HepG2 (cell line): ENCODE measurements around the gene TMC2. TPM values are rescaled to one million over a fixed set of nuclear protein-coding genes. Genes with fewer than 3 reads are reported as not detected.

ENCODE experiments used
- CHD2 ChIP-seq: IDR thresholded peaks from 2 replicates; pipeline ENCODE4 v1.6.1; 2011; ENCODE audit warnings: low read depth, low read length, improper control_type of control experiment
- ERF ChIP-seq: IDR thresholded peaks from 2 replicates; pipeline ENCODE4 v1.6.1; 2018; ENCODE audit warnings: missing biosample characterization, missing genetic modification reagents
- FLYWCH1 ChIP-seq: sonication (generic); formaldehyde crosslinking; IDR thresholded peaks from 2 replicates; pipeline ENCODE4 v1.8.1; 2023; ENCODE audit warnings: mild to moderate bottlenecking, missing genetic modification reagents
- FOXK1 ChIP-seq: sonication (generic); formaldehyde crosslinking; IDR thresholded peaks from 2 replicates; pipeline ENCODE4 v1.4.0; 2020; ENCODE audit warnings: low read depth, missing genetic modification reagents, borderline replicate concordance
- GABPB1 ChIP-seq: IDR thresholded peaks from 2 replicates; pipeline ENCODE4 v1.6.1; 2016; ENCODE audit warnings: mild to moderate bottlenecking, missing genetic modification reagents, moderate library complexity, missing compliant biosample characterization
- ISX ChIP-seq: sonication (generic); formaldehyde crosslinking; conservative IDR thresholded peaks from 2 replicates; pipeline ENCODE4 v1.5.0; 2020; ENCODE audit warnings: missing genetic modification reagents
- JARID2 ChIP-seq: sonication (generic); formaldehyde crosslinking; IDR thresholded peaks from 2 replicates; pipeline ENCODE4 v1.8.1; 2023; ENCODE audit warnings: missing genetic modification reagents, inconsistent platforms; ENCODE audit not compliant: insufficient replicate concordance
- MAZ ChIP-seq, 2 experiments: sonication (generic) in 1 of 2; formaldehyde crosslinking in 1 of 2; IDR thresholded peaks; 2 replicates each; pipeline versions ENCODE4 v1.5.0 to v1.6.1; 2012 to 2020; ENCODE audit warnings: low read depth in 2 of 2, mild to moderate bottlenecking in 2 of 2, borderline replicate concordance in 1 of 2, improper control_type of control experiment in 1 of 2, low read length in 1 of 2, missing genetic modification reagents in 1 of 2, moderate library complexity in 1 of 2
- NFRKB ChIP-seq: fragments of 450-650 bp; IDR thresholded peaks from 2 replicates; pipeline ENCODE4 v1.6.1; 2017
- NR2F2 ChIP-seq: IDR thresholded peaks from 2 replicates; pipeline ENCODE4 v1.6.1; 2012; ENCODE audit warnings: low read depth, inconsistent platforms, borderline replicate concordance
- REL ChIP-seq: sonication (generic); formaldehyde crosslinking; conservative IDR thresholded peaks from 2 replicates; pipeline ENCODE4 v1.8.0; 2022; ENCODE audit warnings: mild to moderate bottlenecking, missing genetic modification reagents, moderate library complexity
- ZBTB7A ChIP-seq: sonication (generic); formaldehyde crosslinking; IDR thresholded peaks from 2 replicates; pipeline ENCODE4 v1.8.0; 2022; ENCODE audit warnings: mild to moderate bottlenecking, missing genetic modification reagents
- ZEB1 ChIP-seq: IDR thresholded peaks from 2 replicates; pipeline ENCODE4 v1.6.1; 2012; ENCODE audit warnings: mild to moderate bottlenecking, low read depth, inconsistent platforms; ENCODE audit not compliant: insufficient replicate concordance
- ZNF468 ChIP-seq: sonication (generic); formaldehyde crosslinking; IDR thresholded peaks from 2 replicates; pipeline ENCODE4 v1.8.0; 2022; ENCODE audit warnings: mild to moderate bottlenecking, moderate library complexity, missing genetic modification reagents
- ZNF510 ChIP-seq: sonication (generic); formaldehyde crosslinking; IDR thresholded peaks from 2 replicates; pipeline ENCODE4 v1.4.0; 2020; ENCODE audit warnings: low read depth, mild to moderate bottlenecking, missing genetic modification reagents
- ZNF737 ChIP-seq: sonication (generic); formaldehyde crosslinking; IDR thresholded peaks from 2 replicates; pipeline ENCODE4 v1.5.0; 2020; ENCODE audit warnings: missing genetic modification reagents, mild to moderate bottlenecking, borderline replicate concordance
- polyA plus RNA-seq, 8 experiments: library from polyadenylated mRNA; depleted of rRNA in 3 of 8; stranded (reverse) in 7 of 8; unstranded in 1 of 8; fragments of >200 nt; fragmentation: Illumina TruSeq in 4 of 8; extraction: Trizol in 4 of 8; gene quantifications; 2 replicates each; pipeline versions ENCODE4 v1.2.1 to v1.2.3, GENCODE V29; 2011 to 2016; ENCODE audit warnings: low read depth in 4 of 8, missing spikeins in 1 of 8, mixed read lengths in 1 of 8; ENCODE audit not compliant: insufficient read depth in 1 of 8
- total RNA-seq, 5 experiments: library from RNA; depleted of rRNA; stranded (reverse); fragments of >200 nt; fragmentation: Illumina TruSeq; extraction: Trizol; gene quantifications; 2 replicates each; pipeline ENCODE4 v1.2.3, GENCODE V29; 2016; ENCODE audit warnings: low read depth in 1 of 5
- TF ChIP-seq, protein P1 (sequence below): sonication (generic); formaldehyde crosslinking; IDR thresholded peaks from 2 replicates; pipeline ENCODE4 v1.4.0; 2020; ENCODE audit warnings: missing genetic modification reagents
- TF ChIP-seq, protein P2 (sequence below): sonication (generic); formaldehyde crosslinking; IDR thresholded peaks from 2 replicates; pipeline ENCODE4 v1.4.0; 2020; ENCODE audit warnings: missing genetic modification reagents, borderline replicate concordance
- TF ChIP-seq, protein P3 (sequence below): sonication (generic); formaldehyde crosslinking; IDR thresholded peaks from 2 replicates; pipeline ENCODE4 v1.5.1; 2020; ENCODE audit warnings: missing genetic modification reagents, mild to moderate bottlenecking, borderline replicate concordance
- TF ChIP-seq, protein P4 (sequence below): IDR thresholded peaks from 2 replicates; pipeline ENCODE4 v1.6.1; 2016; ENCODE audit warnings: low read depth, borderline replicate concordance
- TF ChIP-seq, protein P5 (sequence below): sonication (generic); formaldehyde crosslinking; IDR thresholded peaks from 2 replicates; pipeline ENCODE4 v1.4.0; 2020; ENCODE audit warnings: mild to moderate bottlenecking, low read depth, missing genetic modification reagents

The TMC2 gene
- total and polyA plus RNA-seq, 2 of the 13 experiments (the other 11 are each of a cell fraction or from before 2014, with no cell fraction given): not detected

DNA sequence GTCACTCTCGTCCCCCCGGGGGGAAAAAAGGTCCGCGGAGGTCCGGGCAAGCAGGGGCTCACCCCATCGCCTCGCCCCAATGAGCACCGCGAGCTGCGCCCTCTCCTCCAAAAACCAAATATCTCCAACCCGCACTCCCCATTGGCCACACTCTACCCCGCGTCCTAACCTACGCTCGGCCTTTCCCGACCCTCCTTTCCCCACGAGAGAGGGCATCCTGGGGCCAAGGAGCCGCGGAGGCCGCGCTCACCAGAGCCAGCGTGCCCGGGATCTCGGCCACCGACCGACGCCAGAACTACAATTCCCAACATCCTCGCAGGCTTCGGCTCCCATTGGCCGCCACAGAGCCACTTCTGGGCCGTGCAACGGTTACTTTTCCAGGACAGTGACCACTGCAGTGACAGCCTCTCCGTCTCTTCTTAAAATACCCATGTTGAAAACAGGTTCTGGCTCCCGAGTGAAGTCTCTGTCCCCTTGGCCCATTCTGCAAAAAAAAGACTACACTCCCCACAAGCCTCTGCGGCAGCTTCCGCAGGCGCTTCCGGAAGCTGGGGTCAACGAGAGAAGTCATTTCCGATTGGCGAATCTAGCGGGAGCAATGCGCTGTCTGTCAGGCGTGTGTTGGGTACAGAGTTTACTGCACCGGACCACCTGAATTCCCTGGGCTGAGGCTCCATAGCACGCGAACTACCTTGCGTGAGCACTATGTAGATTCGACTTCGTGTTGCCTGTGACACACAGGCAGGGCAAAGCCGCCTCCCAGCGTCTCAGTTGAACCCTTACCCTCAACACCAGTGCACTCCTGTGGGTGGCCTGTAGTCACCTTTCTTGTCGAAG lies 27.5 kb upstream of the TMC2 start, which contains the start of gene ZNF343 (continued):
- TF ChIP-seq, protein P1, sequence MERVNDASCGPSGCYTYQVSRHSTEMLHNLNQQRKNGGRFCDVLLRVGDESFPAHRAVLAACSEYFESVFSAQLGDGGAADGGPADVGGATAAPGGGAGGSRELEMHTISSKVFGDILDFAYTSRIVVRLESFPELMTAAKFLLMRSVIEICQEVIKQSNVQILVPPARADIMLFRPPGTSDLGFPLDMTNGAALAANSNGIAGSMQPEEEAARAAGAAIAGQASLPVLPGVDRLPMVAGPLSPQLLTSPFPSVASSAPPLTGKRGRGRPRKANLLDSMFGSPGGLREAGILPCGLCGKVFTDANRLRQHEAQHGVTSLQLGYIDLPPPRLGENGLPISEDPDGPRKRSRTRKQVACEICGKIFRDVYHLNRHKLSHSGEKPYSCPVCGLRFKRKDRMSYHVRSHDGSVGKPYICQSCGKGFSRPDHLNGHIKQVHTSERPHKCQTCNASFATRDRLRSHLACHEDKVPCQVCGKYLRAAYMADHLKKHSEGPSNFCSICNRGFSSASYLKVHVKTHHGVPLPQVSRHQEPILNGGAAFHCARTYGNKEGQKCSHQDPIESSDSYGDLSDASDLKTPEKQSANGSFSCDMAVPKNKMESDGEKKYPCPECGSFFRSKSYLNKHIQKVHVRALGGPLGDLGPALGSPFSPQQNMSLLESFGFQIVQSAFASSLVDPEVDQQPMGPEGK (CRISPR knock-in tag): peak; percentile 40; the same call in 1 of the 2 replicates
- TF ChIP-seq ZNF737 (CRISPR knock-in tag) (peak; percentile 72; the same call in 1 of the 2 replicates), ZEB1 (peak; percentile 4), REL (CRISPR knock-in tag) (no peak), NFRKB (no peak), CHD2 (peak; percentile 6; the same call in 1 of the 2 replicates), FOXK1 (CRISPR knock-in tag) (peak; percentile 89), ISX (CRISPR knock-in tag) (peak; percentile 59; the same call in 1 of the 2 replicates), ZNF468 (no peak), ZNF510 (CRISPR knock-in tag) (peak; percentile 61; the same call in 1 of the 2 replicates), MAZ (IDR thresholded peaks at IDR 0.05; ENCODE audit: borderline replicate concordance, low read depth, low read length) (peak; percentile 21; the same call in 1 of the 2 replicates), MAZ (CRISPR knock-in tag; IDR thresholded peaks at IDR 0.05; ENCODE audit: low read depth) (peak; percentile 83), FLYWCH1 (CRISPR knock-in tag) (no peak), ERF (CRISPR knock-in tag) (peak; percentile 47; the same call in 1 of the 2 replicates), JARID2 (CRISPR knock-in tag) (peak; percentile 48), GABPB1 (peak; percentile 99), NR2F2 (no peak), ZBTB7A (CRISPR knock-in tag) (peak; percentile 75)
- TF ChIP-seq, protein P2, sequence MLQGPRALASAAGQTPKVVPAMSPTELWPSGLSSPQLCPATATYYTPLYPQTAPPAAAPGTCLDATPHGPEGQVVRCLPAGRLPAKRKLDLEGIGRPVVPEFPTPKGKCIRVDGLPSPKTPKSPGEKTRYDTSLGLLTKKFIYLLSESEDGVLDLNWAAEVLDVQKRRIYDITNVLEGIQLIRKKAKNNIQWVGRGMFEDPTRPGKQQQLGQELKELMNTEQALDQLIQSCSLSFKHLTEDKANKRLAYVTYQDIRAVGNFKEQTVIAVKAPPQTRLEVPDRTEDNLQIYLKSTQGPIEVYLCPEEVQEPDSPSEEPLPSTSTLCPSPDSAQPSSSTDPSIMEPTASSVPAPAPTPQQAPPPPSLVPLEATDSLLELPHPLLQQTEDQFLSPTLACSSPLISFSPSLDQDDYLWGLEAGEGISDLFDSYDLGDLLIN: peak; percentile 67; the same call in 1 of the 2 replicates
- TF ChIP-seq, protein P3, sequence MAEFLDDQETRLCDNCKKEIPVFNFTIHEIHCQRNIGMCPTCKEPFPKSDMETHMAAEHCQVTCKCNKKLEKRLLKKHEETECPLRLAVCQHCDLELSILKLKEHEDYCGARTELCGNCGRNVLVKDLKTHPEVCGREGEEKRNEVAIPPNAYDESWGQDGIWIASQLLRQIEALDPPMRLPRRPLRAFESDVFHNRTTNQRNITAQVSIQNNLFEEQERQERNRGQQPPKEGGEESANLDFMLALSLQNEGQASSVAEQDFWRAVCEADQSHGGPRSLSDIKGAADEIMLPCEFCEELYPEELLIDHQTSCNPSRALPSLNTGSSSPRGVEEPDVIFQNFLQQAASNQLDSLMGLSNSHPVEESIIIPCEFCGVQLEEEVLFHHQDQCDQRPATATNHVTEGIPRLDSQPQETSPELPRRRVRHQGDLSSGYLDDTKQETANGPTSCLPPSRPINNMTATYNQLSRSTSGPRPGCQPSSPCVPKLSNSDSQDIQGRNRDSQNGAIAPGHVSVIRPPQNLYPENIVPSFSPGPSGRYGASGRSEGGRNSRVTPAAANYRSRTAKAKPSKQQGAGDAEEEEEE (CRISPR knock-in tag): peak; percentile 73; the same call in 1 of the 2 replicates
- TF ChIP-seq, protein P4, sequence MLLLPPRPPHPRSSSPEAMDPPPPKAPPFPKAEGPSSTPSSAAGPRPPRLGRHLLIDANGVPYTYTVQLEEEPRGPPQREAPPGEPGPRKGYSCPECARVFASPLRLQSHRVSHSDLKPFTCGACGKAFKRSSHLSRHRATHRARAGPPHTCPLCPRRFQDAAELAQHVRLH (CRISPR knock-in tag): peak; percentile 55; the same call in 1 of the 2 replicates
- TF ChIP-seq, protein P5, sequence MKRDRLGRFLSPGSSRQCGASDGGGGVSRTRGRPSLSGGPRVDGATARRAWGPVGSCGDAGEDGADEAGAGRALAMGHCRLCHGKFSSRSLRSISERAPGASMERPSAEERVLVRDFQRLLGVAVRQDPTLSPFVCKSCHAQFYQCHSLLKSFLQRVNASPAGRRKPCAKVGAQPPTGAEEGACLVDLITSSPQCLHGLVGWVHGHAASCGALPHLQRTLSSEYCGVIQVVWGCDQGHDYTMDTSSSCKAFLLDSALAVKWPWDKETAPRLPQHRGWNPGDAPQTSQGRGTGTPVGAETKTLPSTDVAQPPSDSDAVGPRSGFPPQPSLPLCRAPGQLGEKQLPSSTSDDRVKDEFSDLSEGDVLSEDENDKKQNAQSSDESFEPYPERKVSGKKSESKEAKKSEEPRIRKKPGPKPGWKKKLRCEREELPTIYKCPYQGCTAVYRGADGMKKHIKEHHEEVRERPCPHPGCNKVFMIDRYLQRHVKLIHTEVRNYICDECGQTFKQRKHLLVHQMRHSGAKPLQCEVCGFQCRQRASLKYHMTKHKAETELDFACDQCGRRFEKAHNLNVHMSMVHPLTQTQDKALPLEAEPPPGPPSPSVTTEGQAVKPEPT (CRISPR knock-in tag): peak; percentile 68; the same call in 1 of the 2 replicates
